Measurements from ENCODE around the gene OOSP1. TPM values are rescaled to one million over a fixed set of nuclear protein-coding genes. Genes with fewer than 3 reads are reported as not detected.

OOSP1 gene
- total RNA-seq, 1 donor from 2014 or later: not detected

DNA sequence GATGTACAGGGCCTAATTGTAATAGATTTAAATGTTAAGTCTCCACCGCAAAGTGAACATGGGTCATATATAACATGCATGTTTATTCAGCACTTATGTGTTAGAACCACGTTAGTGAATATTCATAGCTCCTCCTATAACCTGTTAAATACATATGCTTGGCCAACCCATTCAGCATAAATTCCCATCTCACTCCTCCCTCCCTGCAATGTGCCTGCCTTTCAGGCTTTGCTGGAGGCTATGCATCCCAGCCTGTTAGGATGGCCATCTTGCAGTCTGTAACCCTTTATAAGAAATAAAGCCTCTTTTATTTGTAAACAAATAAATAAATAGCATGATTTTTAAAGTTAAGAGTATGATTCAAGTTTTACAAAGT, 23.9 kb downstream of the OOSP1 start:
- Histone ChIP-seq H4K20me1 (ENCODE audit: low read depth) (no peaks in the 10 kb centered on the region), H3K4me1 (no peaks in the 10 kb centered on the region), H3K9me3 (ENCODE audit: low read depth) (no peaks in the 10 kb centered on the region), H3K27me3 (no peaks in the 10 kb centered on the region), H3K79me2 (ENCODE audit: low read depth) (no peaks in the 10 kb centered on the region), H3K27ac (no peak overlapping the region), H3K9ac (no peak overlapping the region), H3K4me2 (no peak overlapping the region), H3F3A (ENCODE audit: low read depth) (no peaks in the 10 kb centered on the region), H3K4me3 (no peak overlapping the region), H3K36me3 (no peaks in the 10 kb centered on the region), H2AFZ (replicated peaks) (no peak overlapping the region)
- Mint-ChIP-seq H3K4me3 (no peak overlapping the region), H3K9me3 (no peaks in the 10 kb centered on the region), H3K36me3 (no peaks in the 10 kb centered on the region), H3K27ac (no peak overlapping the region), H3K27me3 (ENCODE audit: insufficient read depth, low read depth) (peaks cover 3% of the 10 kb centered on the region), H3K4me1 (no peaks in the 10 kb centered on the region)
- no peak for DNase-seq (ENCODE audit: low spot score)
- no peak for TF ChIP-seq EZH2 (IDR thresholded peaks at IDR 0.05)
- TF ChIP-seq, protein P1, sequence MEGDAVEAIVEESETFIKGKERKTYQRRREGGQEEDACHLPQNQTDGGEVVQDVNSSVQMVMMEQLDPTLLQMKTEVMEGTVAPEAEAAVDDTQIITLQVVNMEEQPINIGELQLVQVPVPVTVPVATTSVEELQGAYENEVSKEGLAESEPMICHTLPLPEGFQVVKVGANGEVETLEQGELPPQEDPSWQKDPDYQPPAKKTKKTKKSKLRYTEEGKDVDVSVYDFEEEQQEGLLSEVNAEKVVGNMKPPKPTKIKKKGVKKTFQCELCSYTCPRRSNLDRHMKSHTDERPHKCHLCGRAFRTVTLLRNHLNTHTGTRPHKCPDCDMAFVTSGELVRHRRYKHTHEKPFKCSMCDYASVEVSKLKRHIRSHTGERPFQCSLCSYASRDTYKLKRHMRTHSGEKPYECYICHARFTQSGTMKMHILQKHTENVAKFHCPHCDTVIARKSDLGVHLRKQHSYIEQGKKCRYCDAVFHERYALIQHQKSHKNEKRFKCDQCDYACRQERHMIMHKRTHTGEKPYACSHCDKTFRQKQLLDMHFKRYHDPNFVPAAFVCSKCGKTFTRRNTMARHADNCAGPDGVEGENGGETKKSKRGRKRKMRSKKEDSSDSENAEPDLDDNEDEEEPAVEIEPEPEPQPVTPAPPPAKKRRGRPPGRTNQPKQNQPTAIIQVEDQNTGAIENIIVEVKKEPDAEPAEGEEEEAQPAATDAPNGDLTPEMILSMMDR (IDR thresholded peaks at IDR 0.05): no peak
- no peak for TF ChIP-seq EZH2phosphoT487 (IDR thresholded peaks at IDR 0.05)

DNA sequence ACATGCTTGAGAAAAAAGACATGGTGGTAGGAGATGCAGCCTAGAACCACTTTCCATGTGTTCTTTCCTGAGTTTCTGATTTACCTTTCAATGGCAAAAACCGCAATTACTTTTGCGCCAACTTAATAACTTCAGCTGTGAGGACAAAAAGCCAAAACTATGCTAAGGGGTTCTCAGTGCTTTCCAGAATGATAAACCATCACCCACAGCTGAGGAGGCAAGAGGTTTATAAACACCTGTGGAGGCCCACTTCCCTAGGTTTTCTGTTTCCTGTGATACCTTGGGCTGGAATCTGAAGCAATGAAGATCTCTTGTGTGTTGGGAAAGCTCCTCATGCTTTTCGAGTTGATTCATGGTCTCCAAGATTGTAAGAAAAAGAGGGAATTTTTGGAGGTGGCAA, 25.5 kb downstream of the OOSP1 start, which contains the start of gene OOSP4A:
Gene OOSP4A, plus strand, starts transcription at position 301 of the 400 bp plus-strand sequence. Its CDS starts 0 bp downstream, at position 301.
- Mint-ChIP-seq H3K27me3 (ENCODE audit: insufficient read depth, low read depth) (peaks cover 3% of the 10 kb centered on the region), H3K9me3 (no peaks in the 10 kb centered on the region), H3K36me3 (no peaks in the 10 kb centered on the region), H3K4me1 (no peaks in the 10 kb centered on the region), H3K4me3 (no peak within 1 kb of the TSS), H3K27ac (no peak within 1 kb of the TSS)
- no peaks in the 10 kb centered on the region for H3F3A ChIP-seq (ENCODE audit: low read depth)
- H3K27me3 ChIP-seq: no peaks in the 10 kb centered on the region
- no peaks in the 10 kb centered on the region for H3K79me2 ChIP-seq (ENCODE audit: low read depth)
- DNase-seq (ENCODE audit: low spot score): no peak
- no peak within 1 kb of the TSS for H3K4me3 ChIP-seq
- H3K4me1 ChIP-seq: no peaks in the 10 kb centered on the region
- H3K9me3 ChIP-seq (ENCODE audit: low read depth): no peaks in the 10 kb centered on the region
- no peaks in the 10 kb centered on the region for H3K36me3 ChIP-seq
- no peak within 1 kb of the TSS for H3K27ac ChIP-seq
- H3K4me2 ChIP-seq: no peak within 1 kb of the TSS
- H3K9ac ChIP-seq: no peak within 1 kb of the TSS
- H4K20me1 ChIP-seq (ENCODE audit: low read depth): no peaks in the 10 kb centered on the region
- TF ChIP-seq, protein P1 (IDR thresholded peaks at IDR 0.05): no peak
- TF ChIP-seq EZH2 (IDR thresholded peaks at IDR 0.05) (no peak), EZH2phosphoT487 (IDR thresholded peaks at IDR 0.05) (no peak)
- no peak within 1 kb of the TSS for H2AFZ ChIP-seq (replicated peaks)

DNA sequence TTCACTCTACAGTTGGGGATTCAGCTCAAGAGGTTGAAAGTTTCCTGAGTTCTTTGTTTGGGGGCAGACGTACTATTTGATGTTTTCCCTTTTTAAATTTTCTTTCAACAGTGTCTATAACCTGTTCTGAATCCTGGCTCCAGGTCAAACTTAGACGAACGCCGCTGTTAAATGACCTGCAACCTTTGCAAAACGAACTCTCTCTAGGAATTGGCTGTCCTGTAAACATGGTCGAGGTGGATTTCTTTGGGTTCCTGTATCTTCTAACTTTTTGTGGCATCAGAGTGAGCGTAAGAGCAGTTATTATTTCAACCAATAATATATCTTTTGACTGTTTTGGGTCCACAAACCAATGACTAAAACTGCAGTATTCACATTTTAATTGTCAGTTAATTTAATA, 27.2 kb downstream of the OOSP1 start:
- Mint-ChIP-seq H3K4me1 (no peaks in the 10 kb centered on the region), H3K4me3 (no peak overlapping the region), H3K9me3 (no peaks in the 10 kb centered on the region), H3K27ac (no peak overlapping the region), H3K27me3 (ENCODE audit: insufficient read depth, low read depth) (peaks cover 3% of the 10 kb centered on the region), H3K36me3 (no peaks in the 10 kb centered on the region)
- DNase-seq (ENCODE audit: low spot score): no peak
- no peak overlapping the region for H3K27ac ChIP-seq
- H3K4me1 ChIP-seq: no peaks in the 10 kb centered on the region
- H3K27me3 ChIP-seq: no peaks in the 10 kb centered on the region
- H3K36me3 ChIP-seq: no peaks in the 10 kb centered on the region
- no peaks in the 10 kb centered on the region for H3F3A ChIP-seq (ENCODE audit: low read depth)
- H3K79me2 ChIP-seq (ENCODE audit: low read depth): no peaks in the 10 kb centered on the region
- no peak overlapping the region for H3K9ac ChIP-seq
- no peak overlapping the region for H2AFZ ChIP-seq (replicated peaks)
- H3K4me3 ChIP-seq: no peak overlapping the region
- TF ChIP-seq EZH2 (IDR thresholded peaks at IDR 0.05): no peak
- no peak overlapping the region for H3K4me2 ChIP-seq
- H3K9me3 ChIP-seq (ENCODE audit: low read depth): no peaks in the 10 kb centered on the region
- H4K20me1 ChIP-seq (ENCODE audit: low read depth): no peaks in the 10 kb centered on the region

DNA sequence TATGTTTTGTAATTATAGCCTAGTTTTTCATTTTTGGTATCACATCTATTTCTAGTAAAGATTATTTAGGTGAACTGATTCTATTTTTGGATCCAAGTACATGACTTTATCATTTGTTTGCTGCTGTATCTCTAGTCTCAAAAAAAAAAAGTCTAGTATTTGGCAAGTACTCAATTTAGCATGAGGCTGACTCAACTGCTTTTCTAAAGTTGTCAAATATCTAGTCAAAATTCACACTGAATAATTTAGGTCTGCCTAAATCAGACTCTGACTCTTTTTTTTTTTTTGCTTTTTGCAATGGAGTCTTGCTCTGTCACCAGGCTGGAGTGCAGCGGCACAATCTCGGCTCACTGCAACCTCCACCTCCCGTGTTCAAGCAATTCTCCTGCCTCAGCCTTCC, 28.0 kb downstream of the OOSP1 start:
- Mint-ChIP-seq H3K9me3 (no peaks in the 10 kb centered on the region), H3K4me3 (no peak overlapping the region), H3K4me1 (no peaks in the 10 kb centered on the region), H3K27me3 (ENCODE audit: insufficient read depth, low read depth) (no peaks in the 10 kb centered on the region), H3K27ac (no peak overlapping the region), H3K36me3 (no peaks in the 10 kb centered on the region)
- TF ChIP-seq, protein P1 (IDR thresholded peaks at IDR 0.05): no peak
- TF ChIP-seq EZH2 (IDR thresholded peaks at IDR 0.05): no peak
- TF ChIP-seq EZH2phosphoT487 (IDR thresholded peaks at IDR 0.05): no peak
- Histone ChIP-seq H3K79me2 (ENCODE audit: low read depth) (no peaks in the 10 kb centered on the region), H3K9me3 (ENCODE audit: low read depth) (no peaks in the 10 kb centered on the region), H3K4me2 (no peak overlapping the region), H3K4me3 (no peak overlapping the region), H3K4me1 (no peaks in the 10 kb centered on the region), H2AFZ (replicated peaks) (no peak overlapping the region), H3K27ac (no peak overlapping the region), H3K36me3 (no peaks in the 10 kb centered on the region), H3F3A (ENCODE audit: low read depth) (no peaks in the 10 kb centered on the region), H3K9ac (no peak overlapping the region), H3K27me3 (no peaks in the 10 kb centered on the region), H4K20me1 (ENCODE audit: low read depth) (no peaks in the 10 kb centered on the region)
- no peak for DNase-seq (ENCODE audit: low spot score)

Measured in neural progenitor cell (in vitro differentiated cells).